Right ventricle myocardium inferior (tissue), 1 donor: Measurements from ENCODE around the gene F11. TPM values are rescaled to one million over a fixed set of nuclear protein-coding genes. Genes with fewer than 3 reads are reported as not detected.
"Not testable (repeated sequence)": the region's sequence is repeated elsewhere in the genome, so short reads cannot be mapped to it uniquely, and the experiment has no call there.

ENCODE experiments used
- ATAC-seq: fragments of 200-7000 bp; cut with Tn5 transposase; one replicate; pipeline ENCODE4 v1.9.1; 2020; ENCODE audit warnings: mild to moderate bottlenecking, moderate library complexity
- DNase-seq: peaks from one replicate; pipeline ENCODE4 v3.0.0; 2021; ENCODE audit errors: missing footprints
- intact Hi-C: fragments of 100-400 bp; cut with DNase I; formaldehyde crosslinking; loops from one replicate; pipeline ENCODE4 v1.11.0; 2022
- total RNA-seq: library from RNA; stranded (reverse); fragmentation: NEBNext Ultra II Directional; extraction: Animal tissue kit (Norgen Biotek cat#: 25700); gene quantifications from one replicate; pipeline ENCODE4 v1.2.1, GENCODE V29; 2021
- donor health status: DM: no; HTN: yes; CAD: no; lungs with severe emphysema.

Gene F11
- total RNA-seq, 1 donor from 2014 or later, result not detected

DNA sequence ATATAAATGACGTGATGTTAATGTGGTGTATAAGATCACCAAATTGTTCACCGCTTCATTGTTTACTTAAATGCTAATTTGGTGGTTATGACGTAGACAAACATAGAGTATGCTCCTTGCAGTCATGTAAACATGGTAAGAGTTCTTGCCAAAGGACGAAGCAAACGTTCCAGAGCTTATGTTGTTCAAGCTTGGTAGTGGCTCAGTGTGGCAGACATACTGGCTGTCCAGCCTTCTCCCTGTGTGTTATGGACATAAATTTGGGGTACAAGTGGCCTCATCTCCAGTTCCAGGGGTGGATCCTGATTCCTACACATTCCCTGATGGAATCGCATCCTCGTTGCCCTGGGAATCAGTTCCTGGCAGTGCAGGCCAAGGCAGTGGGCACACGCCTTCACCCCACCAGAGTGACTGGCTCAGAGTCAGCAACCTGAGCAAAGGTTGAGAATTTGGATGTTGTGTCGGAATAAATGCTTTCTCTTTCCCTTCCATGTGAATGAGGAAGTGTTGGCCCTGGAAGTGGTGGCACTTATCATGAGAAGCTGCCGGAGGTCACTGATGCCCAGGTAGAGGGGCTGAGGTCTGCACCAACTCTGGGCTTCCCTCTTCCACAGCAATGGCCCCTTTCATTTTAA lies 25.4 kb downstream of the F11 start:
- DNase-seq (no peak), ATAC-seq (no peak)
- intact Hi-C loops, result no loop called here

- intact Hi-C loops, result no loop called here
- DNase-seq (no peak), ATAC-seq (no peak)
Measured at GRCh38 chr4:186294160-186294559, 28.2 kb downstream of the F11 start.

DNA sequence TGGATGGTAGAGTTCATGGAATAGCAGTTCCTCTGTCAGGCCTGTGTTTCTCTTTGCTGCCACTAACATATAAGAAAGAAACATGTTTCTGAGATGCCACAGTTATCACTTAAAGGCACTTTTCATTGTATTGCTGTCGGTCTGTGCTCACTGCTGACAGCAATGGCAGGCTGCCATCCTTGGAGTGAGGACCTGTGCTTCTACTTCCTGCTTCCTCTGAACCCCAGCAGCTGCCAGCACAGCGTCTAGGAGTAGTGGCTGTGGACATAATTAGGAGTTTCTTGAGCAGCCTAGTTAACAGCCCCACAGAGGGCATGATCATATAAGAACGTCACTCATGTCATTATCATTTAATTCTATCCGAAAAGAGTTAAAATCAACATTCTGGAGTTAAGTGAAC lies 30.5 kb downstream of the F11 start:
- DNase-seq (no peak), ATAC-seq (no peak)
- intact Hi-C loops, result loop anchor here (2.0 kb wide), 1 partner anchor 290 kb away; no protein-coding TSS in a partner anchor

GRCh38 chr4:186297013-186297645 lies 31.1 kb downstream of the F11 start:
- DNase-seq (no peak), ATAC-seq (no peak)
- intact Hi-C loops, result loop anchor here (2.0 kb wide), 1 partner anchor 290 kb away; no protein-coding TSS in a partner anchor

DNA sequence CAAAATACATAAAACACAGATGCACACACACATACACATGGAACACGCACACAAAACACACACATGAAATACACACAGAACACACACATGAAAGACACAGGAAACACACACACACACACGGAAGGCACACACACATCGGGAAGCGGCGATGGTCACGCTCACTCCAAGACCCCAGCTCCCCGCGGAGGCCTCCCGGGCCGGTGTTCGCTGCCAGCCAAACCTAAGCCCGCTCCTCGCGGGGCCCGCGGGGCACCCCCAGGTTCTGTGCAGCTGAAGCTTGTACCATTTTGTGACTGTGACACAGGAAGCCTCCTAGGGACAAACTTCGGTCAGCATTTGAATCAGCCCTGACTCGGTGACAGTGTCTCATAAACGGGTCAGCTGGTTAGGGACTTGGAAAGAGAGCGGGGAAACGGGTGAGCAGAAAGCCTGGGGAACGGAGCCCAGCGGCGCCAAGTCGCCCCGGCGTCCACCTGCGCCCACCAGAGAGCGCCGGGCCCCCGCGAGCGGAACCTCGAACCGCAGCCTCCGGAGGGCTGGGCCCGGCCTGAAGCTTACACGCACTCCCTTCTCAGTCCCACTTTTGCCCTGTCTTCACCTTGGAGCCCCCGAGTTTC lies 32.1 kb downstream of the F11 start:
- intact Hi-C loops, result no loop called here
- ATAC-seq, result no peak
- no peak for DNase-seq

- intact Hi-C loops, result no loop called here
- no peak for ATAC-seq
- DNase-seq, result no peak
Measured at GRCh38 chr4:186299291-186299690, 33.3 kb downstream of the F11 start.

GRCh38 chr4:186300659-186301390 lies 34.8 kb downstream of the F11 start:
- intact Hi-C loops, result loop anchor here (10.0 kb wide), 1 partner anchor 704 kb away; no protein-coding TSS in a partner anchor
- DNase-seq, result no peak
- no peak for ATAC-seq

DNA sequence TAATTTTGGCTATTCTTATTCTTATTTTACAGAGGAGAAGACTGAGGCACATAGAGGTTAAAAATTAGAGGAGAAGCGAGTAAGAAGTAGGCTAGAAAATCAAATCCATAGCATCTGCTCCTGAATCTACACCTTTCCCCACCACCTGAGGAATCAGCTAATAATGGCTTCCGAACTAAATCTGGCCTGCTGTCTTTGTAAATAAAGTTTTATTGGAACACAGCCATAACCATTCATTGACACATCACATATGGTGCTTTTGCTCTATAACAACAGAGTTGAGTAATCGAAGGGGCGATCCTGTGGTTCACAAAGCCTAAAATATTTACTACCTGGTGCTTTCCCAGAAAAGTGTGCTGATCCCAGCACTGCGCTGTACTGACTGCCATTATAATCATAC lies 38.2 kb downstream of the F11 start:
- intact Hi-C loops, result loop anchor here (10.0 kb wide), 1 partner anchor 701 kb away; no protein-coding TSS in a partner anchor
- ATAC-seq (no peak), DNase-seq (no peak)

DNA sequence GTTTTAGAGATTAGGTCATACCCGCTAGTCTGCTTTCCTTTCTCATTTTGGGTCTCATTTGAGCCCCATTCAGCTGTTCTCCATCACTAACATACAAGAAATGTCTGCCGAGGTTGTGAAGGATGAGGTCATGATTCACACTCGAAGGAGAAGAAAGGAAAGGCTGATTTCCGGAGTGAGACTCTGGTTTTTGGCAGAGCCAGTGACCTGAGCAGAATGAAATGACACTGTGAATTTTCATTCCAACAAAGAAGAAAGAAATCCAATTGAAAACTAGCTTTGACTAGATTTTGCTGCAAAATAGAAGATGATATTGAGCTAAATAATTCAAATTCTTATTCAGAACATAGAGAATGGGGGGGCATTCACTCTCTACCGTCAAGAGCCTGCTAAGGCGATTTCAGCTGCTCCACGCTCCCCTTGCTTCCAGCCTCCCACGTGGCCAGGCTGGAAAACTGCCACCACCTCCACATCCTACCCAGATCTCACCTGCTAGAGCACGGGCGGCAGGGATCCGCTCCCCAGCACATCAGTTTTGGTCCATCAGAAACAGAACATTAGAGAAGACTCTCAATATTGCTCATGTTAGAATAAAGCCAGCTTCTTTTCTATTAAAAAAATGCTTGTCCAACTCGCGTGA lies 39.0 kb downstream of the F11 start:
- no peak for DNase-seq
- intact Hi-C loops, result loop anchor here (10.0 kb wide), 1 partner anchor 700 kb away; no protein-coding TSS in a partner anchor
- no peak for ATAC-seq

DNA sequence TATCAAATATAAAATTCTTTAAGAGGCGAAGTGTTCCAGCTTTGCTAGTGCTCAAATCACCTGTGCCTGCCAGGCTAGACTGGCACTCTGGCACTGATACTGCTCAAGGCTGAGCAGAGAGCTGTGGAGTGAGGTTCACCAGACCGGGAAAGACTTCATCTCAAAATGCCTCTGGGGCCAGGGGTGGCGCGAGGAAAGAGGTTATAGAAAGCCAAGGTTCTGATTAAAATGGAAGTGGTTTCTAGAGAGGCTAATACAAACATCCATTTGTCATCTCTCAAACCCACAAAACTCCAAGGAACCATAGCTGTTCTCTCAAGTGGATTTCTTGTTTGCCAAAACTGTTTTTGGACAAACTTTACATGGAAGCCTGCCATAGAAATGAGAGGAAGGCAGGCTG lies 41.5 kb downstream of the F11 start:
- ATAC-seq (peak; percentile 75), DNase-seq (no peak)
- intact Hi-C loops, result loop anchor here (10.0 kb wide), 1 partner anchor 697 kb away; no protein-coding TSS in a partner anchor

GRCh38 chr4:186307916-186308315 lies 41.9 kb downstream of the F11 start:
- DNase-seq (no peak), ATAC-seq (peak; percentile 70)
- intact Hi-C loops, result loop anchor here (10.0 kb wide), 1 partner anchor 697 kb away; no protein-coding TSS in a partner anchor

DNA sequence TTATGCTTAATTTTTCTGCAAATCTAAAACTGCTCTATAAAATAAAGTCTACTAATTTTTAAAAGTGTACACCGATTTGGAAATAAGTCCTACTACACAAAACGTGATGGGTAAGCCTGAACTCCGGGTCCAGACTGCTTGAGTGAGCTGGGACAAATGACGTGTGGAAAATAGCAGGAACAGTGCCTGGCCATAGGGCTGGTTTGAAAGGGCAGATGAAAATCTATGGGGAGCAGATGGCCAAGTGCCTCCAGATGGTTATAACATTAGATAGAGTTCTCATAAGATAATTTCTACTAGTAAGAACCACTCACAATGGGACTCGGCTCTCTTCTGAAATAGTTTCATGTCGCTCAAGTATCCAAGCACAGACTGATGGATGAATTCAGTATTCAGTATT lies 52.5 kb downstream of the F11 start:
- ATAC-seq (no peak), DNase-seq (no peak)
- intact Hi-C loops, result no loop called here

DNA sequence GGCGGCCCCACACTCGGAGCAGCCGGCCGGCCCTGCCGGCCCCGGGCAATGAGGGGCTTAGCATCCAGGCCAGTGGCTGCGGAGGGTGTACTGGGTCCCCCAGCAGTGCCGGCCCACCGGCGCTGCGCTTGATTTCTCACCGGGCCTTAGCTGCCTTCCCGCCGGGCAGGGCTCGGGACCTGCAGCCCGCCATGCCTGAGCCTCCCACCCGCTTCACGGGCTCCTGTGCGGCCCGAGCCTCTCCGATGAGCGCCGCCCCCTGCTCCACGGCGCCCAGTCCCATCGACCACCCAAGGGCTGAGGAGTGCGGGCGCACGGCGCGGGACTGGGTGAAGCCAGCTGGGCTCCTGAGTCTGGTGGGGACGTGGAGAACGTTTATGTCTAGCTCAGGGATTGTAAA lies 58.7 kb downstream of the F11 start:
- intact Hi-C loops, DNase-seq, ATAC-seq: not testable (repeated sequence)

GRCh38 chr4:186326391-186326790 lies 60.4 kb downstream of the F11 start:
- DNase-seq (no peak), ATAC-seq (no peak)
- intact Hi-C loops, result no loop called here

GRCh38 chr4:186329372-186329771 lies 63.4 kb downstream of the F11 start:
- intact Hi-C loops, result no loop called here
- no peak for ATAC-seq
- DNase-seq, result no peak

DNA sequence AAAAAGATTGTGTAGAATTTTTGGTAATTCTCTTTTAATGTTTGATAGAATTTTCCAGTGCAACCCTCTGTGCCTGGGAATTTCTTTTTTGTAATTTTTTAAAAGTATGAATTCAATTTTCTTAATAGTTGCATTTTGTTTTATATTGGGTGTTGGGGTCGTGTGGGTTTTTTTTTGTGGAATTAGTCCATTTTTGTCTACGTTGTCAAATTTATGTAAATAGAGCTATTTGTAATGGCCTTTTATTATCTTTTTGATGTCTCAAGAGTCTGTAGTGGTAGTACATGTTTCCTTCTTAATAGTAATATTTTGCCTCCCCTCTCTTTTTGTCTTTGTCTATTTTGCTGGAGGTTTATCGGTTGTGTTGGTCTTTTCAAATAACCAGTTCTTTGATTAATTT lies 64.4 kb downstream of the F11 start:
- no peak for DNase-seq
- intact Hi-C loops, result no loop called here
- no peak for ATAC-seq

- DNase-seq (no peak), ATAC-seq (no peak)
- intact Hi-C loops, result no loop called here
Measured at GRCh38 chr4:186335793-186336192, 69.8 kb downstream of the F11 start.
